Activated CD4-positive, CD25-positive, alpha-beta regulatory T cell treated with anti-CD3 and anti-CD28 coated beads, Interleukin-2, amount 50 U/mL, for 24 hours (primary cell): ENCODE results near the gene ACOX3.

Experiments used
- ATAC-seq, 2 donors: fragments of 150-1000 bp; cut with Tn5 transposase; one replicate each; pipeline ENCODE4 v1.10.0; 2021; ENCODE audit warnings: mild to moderate bottlenecking in 1 of 2, moderate library complexity in 1 of 2

ACOX3 gene

GRCh38 chr4:8385611-8386010 is 54.9 kb downstream of the ACOX3 start:
- no peak for ATAC-seq

DNA sequence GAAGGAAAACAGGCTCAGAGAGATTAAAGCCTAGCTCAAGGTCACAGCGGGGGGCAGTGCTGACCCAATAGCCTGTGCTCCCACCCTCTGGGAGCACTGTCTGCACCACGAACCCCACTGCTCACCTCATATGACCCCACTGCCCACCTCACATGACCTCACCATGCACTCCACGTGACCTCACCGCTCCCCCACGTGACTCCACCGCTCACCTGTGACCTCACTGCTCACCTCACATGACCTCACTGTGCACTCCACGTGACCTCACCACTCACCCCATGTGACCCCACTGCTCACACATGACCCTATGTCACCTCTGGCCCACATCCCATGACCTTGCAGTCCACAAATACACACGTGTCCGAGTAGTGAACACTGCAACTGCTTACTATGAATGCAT is 55.4 kb downstream of the ACOX3 start:
- ATAC-seq, result no peak

- no peak for ATAC-seq
Measured at GRCh38 chr4:8384397-8385060, 56.0 kb downstream of the ACOX3 start.

- ATAC-seq, result no peak
Measured at GRCh38 chr4:8383451-8384160, 56.9 kb downstream of the ACOX3 start.

DNA sequence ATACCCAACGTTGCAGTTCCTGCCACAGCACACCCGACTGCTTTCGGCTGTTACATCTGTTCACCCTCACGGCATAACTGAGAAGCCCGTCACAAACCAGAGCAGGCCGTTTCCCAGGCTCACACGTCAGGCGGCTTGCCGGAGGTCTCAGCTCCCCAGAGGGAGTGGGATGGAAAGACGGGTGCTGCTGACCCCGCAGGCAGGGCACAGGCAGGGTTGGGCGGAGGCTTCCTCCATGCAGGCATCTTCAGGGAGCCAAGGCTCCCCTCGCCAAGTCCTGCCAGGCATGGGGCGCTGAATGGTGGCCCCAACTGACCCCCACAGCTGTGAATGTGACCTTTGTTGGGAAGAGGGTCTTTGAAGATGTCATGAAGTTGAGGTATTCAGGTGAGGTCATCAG is 57.5 kb downstream of the ACOX3 start:
- no peak for ATAC-seq

- ATAC-seq, result no peak
Measured at GRCh38 chr4:8381814-8382581, 58.5 kb downstream of the ACOX3 start.

GRCh38 chr4:8380511-8381415 is 59.8 kb downstream of the ACOX3 start:
- ATAC-seq, result no peak

GRCh38 chr4:8379771-8380170 is 60.8 kb downstream of the ACOX3 start:
- ATAC-seq, result no peak

DNA sequence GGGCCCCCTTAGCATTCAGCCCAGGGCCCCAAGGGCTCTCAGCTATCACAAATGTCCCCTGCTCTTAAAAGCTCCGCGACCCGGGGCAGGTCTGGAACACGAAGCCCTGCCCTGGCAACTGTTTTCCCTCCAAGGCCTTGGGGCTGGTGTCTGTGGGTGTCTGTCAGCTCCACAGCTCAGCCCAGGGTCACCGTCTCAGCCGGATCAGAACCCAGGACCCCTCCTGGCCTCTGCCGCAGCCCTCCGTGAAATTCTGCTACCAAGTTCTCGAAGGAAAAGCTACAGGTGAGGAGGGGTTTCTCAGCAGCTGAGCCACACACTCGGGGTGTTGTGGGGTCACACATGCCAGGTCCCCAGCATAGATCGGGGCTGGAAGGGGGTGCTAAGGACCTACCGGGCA is 61.2 kb downstream of the ACOX3 start:
- ATAC-seq, result no peak

DNA sequence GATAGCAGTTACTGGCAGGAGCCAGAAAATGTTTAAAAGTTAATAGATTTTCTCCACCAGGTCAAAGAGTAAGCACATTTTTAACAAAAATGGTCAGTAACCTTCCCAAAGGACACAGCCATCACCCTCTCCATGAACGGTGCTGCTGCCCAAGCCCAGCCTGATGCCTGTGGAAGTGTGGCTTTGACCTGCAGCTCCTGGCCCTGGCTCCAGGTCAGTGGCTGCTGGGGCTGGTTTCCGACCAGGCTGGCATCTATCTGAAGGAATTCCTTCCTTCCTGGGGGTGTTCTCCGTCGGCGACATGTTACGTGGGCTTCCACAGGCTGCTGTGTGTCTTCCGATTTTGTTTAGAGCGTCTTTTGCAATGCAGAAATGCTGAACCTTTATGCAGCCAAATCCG is 61.7 kb downstream of the ACOX3 start:
- ATAC-seq, result no peak

- no peak for ATAC-seq
Measured at GRCh38 chr4:8378101-8378724, 62.3 kb downstream of the ACOX3 start.

GRCh38 chr4:8377103-8378075 is 63.1 kb downstream of the ACOX3 start:
- ATAC-seq, result no peak

DNA sequence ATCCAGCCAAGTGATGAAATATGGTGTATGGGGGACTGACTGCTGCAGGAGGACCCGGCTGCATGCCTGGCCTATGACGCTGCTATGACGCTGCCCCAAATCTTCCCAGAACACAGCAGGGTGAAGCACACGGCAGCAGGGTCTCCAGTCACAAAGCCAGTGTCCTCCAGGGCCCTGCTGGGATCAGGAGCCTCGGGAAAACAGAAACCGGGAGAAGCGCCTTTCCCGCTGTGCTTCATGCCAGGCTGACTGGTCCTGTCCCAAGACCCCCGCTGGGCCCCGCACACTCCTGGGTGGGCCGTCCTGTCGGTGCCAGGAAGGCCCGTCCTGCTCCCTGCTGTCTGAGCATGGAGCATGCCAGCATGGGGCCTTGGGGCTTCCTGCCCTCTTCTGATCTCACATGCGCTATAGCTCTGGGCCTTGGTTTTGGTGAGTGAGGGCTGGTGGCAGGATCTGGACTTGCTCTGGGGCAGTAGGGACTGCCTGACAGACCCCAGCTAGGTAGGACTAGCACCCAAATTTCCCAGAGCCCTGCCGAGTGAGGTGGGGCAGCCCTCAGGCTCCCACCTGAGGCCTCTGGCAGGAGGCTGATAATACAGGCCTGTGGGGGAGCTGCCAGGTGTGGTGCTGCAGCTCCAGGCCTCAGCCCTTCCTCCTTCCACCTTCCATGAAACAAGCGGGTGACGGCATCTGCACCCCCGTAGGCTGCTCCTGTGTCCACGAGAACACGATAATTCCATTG is 64.0 kb downstream of the ACOX3 start:
- no peak for ATAC-seq

GRCh38 chr4:8374851-8375649 is 65.5 kb downstream of the ACOX3 start:
- ATAC-seq, result no peak

DNA sequence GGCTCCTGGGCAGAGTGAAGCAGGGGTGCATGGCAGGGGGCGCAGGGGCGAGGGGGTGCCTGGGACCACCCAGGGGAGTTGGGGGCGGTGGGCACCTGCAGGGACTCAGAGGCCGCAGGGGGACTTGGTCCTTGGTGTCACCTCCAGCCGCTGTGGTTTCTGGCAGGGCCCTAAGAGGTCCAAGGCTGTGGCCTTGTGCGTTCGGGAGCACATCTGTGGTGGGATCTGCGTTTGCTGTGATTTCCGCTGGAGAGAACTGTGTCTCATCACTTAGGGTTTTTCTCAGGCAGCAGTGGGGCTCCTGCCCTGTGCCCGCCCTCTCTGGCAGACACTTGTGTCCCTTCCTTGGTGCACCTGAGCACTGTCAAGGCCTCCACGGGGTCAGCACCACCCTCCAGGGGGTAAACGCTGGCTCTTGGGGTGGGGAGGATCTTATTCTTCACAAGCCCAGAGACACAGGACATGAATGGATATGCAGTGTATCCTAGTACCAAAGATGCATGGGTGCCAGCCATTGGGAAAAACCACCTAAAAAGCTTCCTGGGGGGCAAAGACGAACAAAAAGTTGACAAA is 66.5 kb downstream of the ACOX3 start:
- no peak for ATAC-seq

- ATAC-seq, result no peak
Measured at GRCh38 chr4:8373270-8373972, 67.1 kb downstream of the ACOX3 start.

DNA sequence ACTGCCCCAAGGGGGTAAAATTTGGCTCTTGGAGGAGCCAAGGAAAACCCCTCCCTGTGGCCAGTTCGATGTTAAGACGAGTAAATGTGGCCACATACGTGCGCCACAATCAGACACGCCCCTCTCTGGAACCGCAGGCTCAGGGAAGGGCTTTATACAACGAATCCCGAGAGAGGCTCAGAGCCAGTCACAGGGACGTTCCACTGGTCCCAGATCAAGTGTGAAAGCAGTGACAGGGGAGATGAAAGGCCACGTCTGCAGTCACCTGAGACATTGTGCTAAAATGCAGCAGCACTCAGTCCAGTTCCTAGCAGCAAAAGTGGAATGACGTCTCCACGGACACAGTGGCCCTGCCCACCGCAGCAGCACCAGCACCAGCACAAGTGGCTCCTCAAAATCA is 68.0 kb downstream of the ACOX3 start:
- ATAC-seq, result no peak

- ATAC-seq, result no peak
Measured at GRCh38 chr4:8371596-8371995, 68.9 kb downstream of the ACOX3 start.
